Trophoblast cell (in vitro differentiated cells and primary cell): Measurements from ENCODE around the gene FLRT2.

ENCODE experiments used
- DNase-seq, 2 donors: peaks; one replicate each; pipeline ENCODE4 v3.0.0-alpha.2; 2016
- H2AFZ ChIP-seq: 2 replicates; pipeline ENCODE4 v1.6.1; 2013; ENCODE audit warnings: low read length, moderate library complexity, mild to moderate bottlenecking; ENCODE audit not compliant: insufficient read depth, poor library complexity
- H2AK5ac ChIP-seq: 2 replicates; pipeline ENCODE4 v1.6.1; 2013; ENCODE audit warnings: mild to moderate bottlenecking, low read length
- H2BK120ac ChIP-seq: 2 replicates; pipeline ENCODE4 v1.6.1; 2013; ENCODE audit warnings: low read length, mild to moderate bottlenecking, moderate library complexity; ENCODE audit not compliant: insufficient read depth, poor library complexity
- H2BK12ac ChIP-seq: 2 replicates; pipeline ENCODE4 v1.6.1; 2013; ENCODE audit warnings: mild to moderate bottlenecking, low read length, moderate library complexity
- H2BK5ac ChIP-seq: 2 replicates; pipeline ENCODE4 v1.6.1; 2013; ENCODE audit warnings: low read length, low read depth, moderate library complexity, mild to moderate bottlenecking; ENCODE audit not compliant: poor library complexity
- H3K14ac ChIP-seq: 2 replicates; pipeline ENCODE4 v1.6.1; 2013; ENCODE audit warnings: mild to moderate bottlenecking, low read length
- H3K18ac ChIP-seq: 2 replicates; pipeline ENCODE4 v1.6.1; 2013; ENCODE audit warnings: mild to moderate bottlenecking, low read length
- H3K23ac ChIP-seq: 2 replicates; pipeline ENCODE4 v1.6.1; 2013; ENCODE audit warnings: low read length
- H3K27ac ChIP-seq: 2 replicates; pipeline ENCODE4 v1.5.1; 2013; ENCODE audit warnings: low read depth, mild to moderate bottlenecking, inconsistent platforms, low read length, moderate library complexity
- H3K27me3 ChIP-seq: 2 replicates; pipeline ENCODE4 v1.6.1; 2013; ENCODE audit warnings: inconsistent platforms, mild to moderate bottlenecking, low read length, moderate library complexity; ENCODE audit not compliant: insufficient read depth
- H3K36me3 ChIP-seq, 2 experiments: 1 replicate in 1 of 2; 2 replicates in 1 of 2; pipeline ENCODE4 v1.6.1; 2013; ENCODE audit warnings: low read length in 2 of 2, mild to moderate bottlenecking in 2 of 2, moderate library complexity in 1 of 2; ENCODE audit not compliant: insufficient read depth in 2 of 2, control insufficient read depth in 1 of 2
- H3K4ac ChIP-seq: 2 replicates; pipeline ENCODE4 v1.6.1; 2013; ENCODE audit warnings: low read depth, mild to moderate bottlenecking, low read length, moderate library complexity
- H3K4me1 ChIP-seq, 2 experiments: 1 replicate in 1 of 2; 2 replicates in 1 of 2; pipeline ENCODE4 v1.6.1; 2013; ENCODE audit warnings: low read length in 2 of 2, mild to moderate bottlenecking in 2 of 2, moderate library complexity in 1 of 2; ENCODE audit not compliant: insufficient read depth in 2 of 2, control insufficient read depth in 1 of 2
- H3K4me2 ChIP-seq: 2 replicates; pipeline ENCODE4 v1.6.1; 2013; ENCODE audit warnings: inconsistent platforms, mild to moderate bottlenecking, low read length, moderate library complexity
- H3K4me3 ChIP-seq: 2 replicates; pipeline ENCODE4 v1.5.1; 2013; ENCODE audit warnings: mild to moderate bottlenecking, low read depth, low read length, inconsistent platforms
- H3K79me1 ChIP-seq: one replicate; pipeline ENCODE4 v1.6.1; 2013; ENCODE audit warnings: low read length
- H3K79me2 ChIP-seq: 2 replicates; pipeline ENCODE4 v1.6.1; 2013; ENCODE audit warnings: low read length, mild to moderate bottlenecking; ENCODE audit not compliant: control insufficient read depth, insufficient read depth, poor library complexity
- H3K9ac ChIP-seq: 2 replicates; pipeline ENCODE4 v1.6.1; 2013; ENCODE audit warnings: mild to moderate bottlenecking, low read length
- H3K9me3 ChIP-seq: 2 replicates; pipeline ENCODE4 v1.6.1; 2013; ENCODE audit warnings: low read depth, mild to moderate bottlenecking, control low read depth, inconsistent platforms, low read length; ENCODE audit not compliant: insufficient read depth
- H4K12ac ChIP-seq: 2 replicates; pipeline ENCODE4 v1.6.1; 2013; ENCODE audit warnings: low read depth, mild to moderate bottlenecking, low read length, moderate library complexity
- H4K8ac ChIP-seq: 2 replicates; pipeline ENCODE4 v1.6.1; 2013; ENCODE audit warnings: low read depth, mild to moderate bottlenecking, low read length, moderate library complexity
- H4K91ac ChIP-seq: one replicate; pipeline ENCODE4 v1.6.1; 2013; ENCODE audit warnings: low read depth, mild to moderate bottlenecking, low read length, moderate library complexity
- WGBS: extraction: QIAGEN DNeasy Blood & Tissue Kit; methylation state at CpG from one replicate; pipeline ENCODE4 v1.1.7; 2013; ENCODE audit warnings: missing lambda C conversion rate; ENCODE audit not compliant: insufficient read length, insufficient coverage; ENCODE audit errors: extremely low coverage; 5-methylcytosine and 5-hydroxymethylcytosine counted together

The FLRT2 gene

GRCh38 chr14:85536833-85537190 is 6.9 kb downstream of the FLRT2 start:
- no peak overlapping the region for H3K4me3 ChIP-seq
- no peak overlapping the region for H2BK120ac ChIP-seq
- H3K9me3 ChIP-seq = no peaks in the 10 kb centered on the region
- no peak overlapping the region for H3K23ac ChIP-seq
- H3K18ac ChIP-seq = no peak overlapping the region
- H3K4me2 ChIP-seq = no peak overlapping the region
- no peak overlapping the region for H2AFZ ChIP-seq
- no peak for DNase-seq
- H4K12ac ChIP-seq = no peak overlapping the region
- peaks cover under 1 to 5% of the 10 kb centered on the region in 2 experiments for H3K4me1 ChIP-seq
- no CpG with 5 or more reads among the region's 1 CpG for WGBS
- H3K27ac ChIP-seq = no peak overlapping the region
- H3K4ac ChIP-seq = no peak overlapping the region
- no peaks in the 10 kb centered on the region for H3K36me3 ChIP-seq
- no peak overlapping the region for H4K91ac ChIP-seq
- H4K8ac ChIP-seq = no peak overlapping the region
- peaks cover 8% of the 10 kb centered on the region for H3K79me1 ChIP-seq
- no peak overlapping the region for H2AK5ac ChIP-seq
- H3K14ac ChIP-seq = no peak overlapping the region
- peaks cover 18% of the 10 kb centered on the region for H3K27me3 ChIP-seq
- no peak overlapping the region for H2BK12ac ChIP-seq
- H3K9ac ChIP-seq = no peak overlapping the region
- no peak overlapping the region for H2BK5ac ChIP-seq
- peaks cover 5% of the 10 kb centered on the region for H3K79me2 ChIP-seq

- Histone ChIP-seq H3K27ac (no peak overlapping the region), H2AFZ (no peak overlapping the region), H2BK12ac (no peak overlapping the region), H2BK120ac (no peak overlapping the region), H3K14ac (no peak overlapping the region), H4K12ac (no peak overlapping the region), H3K79me2 (peaks cover 5% of the 10 kb centered on the region), H2AK5ac (no peak overlapping the region), H3K4ac (no peak overlapping the region), H3K79me1 (peaks cover 5% of the 10 kb centered on the region), H3K4me3 (no peak overlapping the region), H3K9ac (no peak overlapping the region), H4K91ac (no peak overlapping the region), H3K27me3 (peaks cover 18% of the 10 kb centered on the region), H3K9me3 (no peaks in the 10 kb centered on the region), H4K8ac (no peak overlapping the region), H3K4me2 (no peak overlapping the region), H2BK5ac (no peak overlapping the region), H3K18ac (no peak overlapping the region), H3K36me3 (no peaks in the 10 kb centered on the region), H3K23ac (no peak overlapping the region), H3K4me1 (peaks cover 0 to 4% of the 10 kb centered on the region in 2 experiments)
- no CpG with 5 or more reads among the region's 3 CpGs for WGBS
- DNase-seq = no peak
Measured at GRCh38 chr14:85537526-85537925, 7.6 kb downstream of the FLRT2 start.

GRCh38 chr14:85538636-85539035 is 8.7 kb downstream of the FLRT2 start:
- no CpG with 5 or more reads among the region's 2 CpGs for WGBS
- Histone ChIP-seq H4K91ac (no peak overlapping the region), H4K8ac (no peak overlapping the region), H2AFZ (no peak overlapping the region), H3K4me3 (no peak overlapping the region), H2BK12ac (no peak overlapping the region), H3K79me1 (peaks cover 2% of the 10 kb centered on the region), H2AK5ac (no peak overlapping the region), H3K27me3 (peaks cover 12% of the 10 kb centered on the region), H3K4ac (no peak overlapping the region), H3K23ac (no peak overlapping the region), H3K4me1 (peaks cover 0 to 2% of the 10 kb centered on the region in 2 experiments), H3K79me2 (no peaks in the 10 kb centered on the region), H2BK120ac (no peak overlapping the region), H2BK5ac (no peak overlapping the region), H3K4me2 (no peak overlapping the region), H4K12ac (no peak overlapping the region), H3K36me3 (no peaks in the 10 kb centered on the region), H3K18ac (no peak overlapping the region), H3K27ac (no peak overlapping the region), H3K14ac (no peak overlapping the region), H3K9ac (no peak overlapping the region), H3K9me3 (no peaks in the 10 kb centered on the region)
- DNase-seq = no peak

- no peak overlapping the region for H3K4ac ChIP-seq
- no peak overlapping the region for H2BK12ac ChIP-seq
- no peak for DNase-seq
- H3K79me1 ChIP-seq = no peaks in the 10 kb centered on the region
- no peak overlapping the region for H4K8ac ChIP-seq
- no peak overlapping the region for H3K14ac ChIP-seq
- no peak overlapping the region for H3K9ac ChIP-seq
- H3K27me3 ChIP-seq = peaks cover 4% of the 10 kb centered on the region
- no peak overlapping the region for H2BK5ac ChIP-seq
- no peaks in the 10 kb centered on the region for H3K9me3 ChIP-seq
- H4K12ac ChIP-seq = no peak overlapping the region
- H2AK5ac ChIP-seq = no peak overlapping the region
- no peak overlapping the region for H4K91ac ChIP-seq
- H3K23ac ChIP-seq = no peak overlapping the region
- no peak overlapping the region for H3K4me2 ChIP-seq
- H3K36me3 ChIP-seq = no peaks in the 10 kb centered on the region
- no peak overlapping the region for H2BK120ac ChIP-seq
- H3K79me2 ChIP-seq = no peaks in the 10 kb centered on the region
- WGBS = no CpG with 5 or more reads among the region's 2 CpGs
- H3K4me3 ChIP-seq = no peak overlapping the region
- no peak overlapping the region for H3K18ac ChIP-seq
- peaks cover 0 to 2% of the 10 kb centered on the region in 2 experiments for H3K4me1 ChIP-seq
- H2AFZ ChIP-seq = no peak overlapping the region
- H3K27ac ChIP-seq = no peak overlapping the region
Measured at GRCh38 chr14:85539510-85539909, 9.6 kb downstream of the FLRT2 start.
